HEK293T (cell line): ENCODE measurements around the gene TRNP1.

Source experiments
- FOXK2 ChIP-seq: fragments of 450-650 bp; IDR thresholded peaks from 2 replicates; pipeline ENCODE4 v1.6.1; 2016; ENCODE audit warnings: mild to moderate bottlenecking
- FOXM1 ChIP-seq: fragments of 450-650 bp; IDR thresholded peaks from 2 replicates; pipeline ENCODE4 v1.6.1; 2017; ENCODE audit warnings: mild to moderate bottlenecking, borderline replicate concordance
- NFRKB ChIP-seq: fragments of 450-650 bp; IDR thresholded peaks from 2 replicates; pipeline ENCODE4 v1.6.1; 2016; ENCODE audit warnings: mild to moderate bottlenecking, moderate library complexity
- SP1 ChIP-seq: fragments of 450-650 bp; IDR thresholded peaks from 2 replicates; pipeline ENCODE4 v1.6.1; 2017
- TF ChIP-seq, protein P1 (sequence below): fragments of 450-650 bp; IDR thresholded peaks from 2 replicates; pipeline ENCODE4 v1.6.1; 2016

DNA sequence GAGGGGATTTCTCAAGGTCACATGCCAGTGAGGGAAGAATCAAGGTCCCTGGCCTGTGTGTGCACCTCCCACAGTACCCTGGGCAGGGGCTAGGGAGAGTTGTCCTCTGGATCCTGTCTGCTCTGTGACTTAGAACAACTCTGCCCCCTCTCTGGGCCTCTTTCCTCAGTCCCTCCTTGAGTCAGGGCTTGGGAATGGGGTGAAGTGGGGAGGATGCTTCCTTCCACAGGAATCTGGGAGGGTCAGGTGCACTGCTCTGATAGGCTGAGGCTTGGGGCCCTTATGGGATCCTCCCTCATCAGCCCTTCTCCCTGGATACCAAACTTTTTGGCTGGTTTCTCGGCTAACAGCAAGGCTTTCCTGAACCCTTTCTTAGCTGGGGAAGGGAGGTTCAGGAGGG, 2.5 kb downstream of the TRNP1 start:
- TF ChIP-seq SP1, result no peak
- no peak for TF ChIP-seq FOXK2
- no peak for TF ChIP-seq NFRKB
- TF ChIP-seq, protein P1, sequence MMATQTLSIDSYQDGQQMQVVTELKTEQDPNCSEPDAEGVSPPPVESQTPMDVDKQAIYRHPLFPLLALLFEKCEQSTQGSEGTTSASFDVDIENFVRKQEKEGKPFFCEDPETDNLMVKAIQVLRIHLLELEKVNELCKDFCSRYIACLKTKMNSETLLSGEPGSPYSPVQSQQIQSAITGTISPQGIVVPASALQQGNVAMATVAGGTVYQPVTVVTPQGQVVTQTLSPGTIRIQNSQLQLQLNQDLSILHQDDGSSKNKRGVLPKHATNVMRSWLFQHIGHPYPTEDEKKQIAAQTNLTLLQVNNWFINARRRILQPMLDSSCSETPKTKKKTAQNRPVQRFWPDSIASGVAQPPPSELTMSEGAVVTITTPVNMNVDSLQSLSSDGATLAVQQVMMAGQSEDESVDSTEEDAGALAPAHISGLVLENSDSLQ, result no peak
- no peak for TF ChIP-seq FOXM1
